ENCODE data around the gene KIRREL3.

Gene KIRREL3

GRCh38 chr11:126529037-126529436 lies 471.5 kb downstream of the KIRREL3 start:
- no peak for DNase-seq (ENCODE audit: low read depth)
- TF ChIP-seq CTCF (IDR thresholded peaks at IDR 0.05; ENCODE audit: control insufficient read depth, insufficient read depth, low read depth, low read length, missing control alignments), result no peak
- no peak overlapping the region for H3K4me3 ChIP-seq (ENCODE audit: control insufficient read depth, low read depth, low read length)

GRCh38 chr11:126528075-126528474 lies 472.5 kb downstream of the KIRREL3 start:
- TF ChIP-seq CTCF (IDR thresholded peaks at IDR 0.05; ENCODE audit: control insufficient read depth, insufficient read depth, low read depth, low read length, missing control alignments), result no peak
- no peak for DNase-seq (ENCODE audit: low read depth)
- no peak overlapping the region for H3K4me3 ChIP-seq (ENCODE audit: control insufficient read depth, low read depth, low read length)

- no peak for DNase-seq (ENCODE audit: low read depth)
- H3K4me3 ChIP-seq (ENCODE audit: control insufficient read depth, low read depth, low read length), result no peak overlapping the region
- TF ChIP-seq CTCF (IDR thresholded peaks at IDR 0.05; ENCODE audit: control insufficient read depth, insufficient read depth, low read depth, low read length, missing control alignments), result no peak
These were observed 472.9 kb downstream of the KIRREL3 start for GRCh38 chr11:126527651-126528050.

- TF ChIP-seq CTCF (IDR thresholded peaks at IDR 0.05; ENCODE audit: control insufficient read depth, insufficient read depth, low read depth, low read length, missing control alignments), result no peak
- DNase-seq (ENCODE audit: low read depth), result no peak
- no peak overlapping the region for H3K4me3 ChIP-seq (ENCODE audit: control insufficient read depth, low read depth, low read length)
These were observed 474.1 kb downstream of the KIRREL3 start for GRCh38 chr11:126526471-126526870.

- DNase-seq (ENCODE audit: low read depth), result no peak
- no peak overlapping the region for H3K4me3 ChIP-seq (ENCODE audit: control insufficient read depth, low read depth, low read length)
- no peak for TF ChIP-seq CTCF (IDR thresholded peaks at IDR 0.05; ENCODE audit: control insufficient read depth, insufficient read depth, low read depth, low read length, missing control alignments)
These were observed 474.9 kb downstream of the KIRREL3 start for GRCh38 chr11:126525702-126526101.

- H3K4me3 ChIP-seq (ENCODE audit: control insufficient read depth, low read depth, low read length), result no peak overlapping the region
- no peak for TF ChIP-seq CTCF (IDR thresholded peaks at IDR 0.05; ENCODE audit: control insufficient read depth, insufficient read depth, low read depth, low read length, missing control alignments)
- no peak for DNase-seq (ENCODE audit: low read depth)
These were observed 475.4 kb downstream of the KIRREL3 start for GRCh38 chr11:126525216-126525615.
